GM21423 (cell line): ENCODE measurements around the gene FAAP100.

Experiments
- ATAC-seq: cut with Tn5 transposase; IDR thresholded peaks from one replicate; pipeline ENCODE4 v1.9.1; 2021; ENCODE audit warnings: mild to moderate bottlenecking, moderate library complexity; ENCODE audit not compliant: unreplicated experiment

Gene FAAP100

DNA sequence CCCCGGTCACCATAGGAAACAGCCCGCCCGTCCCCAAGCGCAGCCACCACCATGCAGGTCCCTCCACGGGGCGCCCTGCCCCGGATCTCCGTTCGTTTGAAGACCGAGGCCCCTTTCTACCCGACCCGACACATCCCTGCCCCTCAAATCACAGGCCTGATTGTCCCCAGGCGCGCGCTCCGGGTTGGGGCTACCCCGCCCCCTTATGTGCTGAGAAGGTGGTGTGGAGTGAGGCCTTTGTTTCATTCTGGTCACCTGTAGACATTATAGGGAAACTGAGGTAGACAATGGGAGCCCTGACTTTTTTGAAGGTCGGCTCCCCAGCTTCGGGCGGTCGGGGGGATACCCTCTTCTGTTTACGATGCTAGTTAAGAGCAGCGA lies 38.8 kb downstream of the FAAP100 start:
- peak; percentile 3 for ATAC-seq

DNA sequence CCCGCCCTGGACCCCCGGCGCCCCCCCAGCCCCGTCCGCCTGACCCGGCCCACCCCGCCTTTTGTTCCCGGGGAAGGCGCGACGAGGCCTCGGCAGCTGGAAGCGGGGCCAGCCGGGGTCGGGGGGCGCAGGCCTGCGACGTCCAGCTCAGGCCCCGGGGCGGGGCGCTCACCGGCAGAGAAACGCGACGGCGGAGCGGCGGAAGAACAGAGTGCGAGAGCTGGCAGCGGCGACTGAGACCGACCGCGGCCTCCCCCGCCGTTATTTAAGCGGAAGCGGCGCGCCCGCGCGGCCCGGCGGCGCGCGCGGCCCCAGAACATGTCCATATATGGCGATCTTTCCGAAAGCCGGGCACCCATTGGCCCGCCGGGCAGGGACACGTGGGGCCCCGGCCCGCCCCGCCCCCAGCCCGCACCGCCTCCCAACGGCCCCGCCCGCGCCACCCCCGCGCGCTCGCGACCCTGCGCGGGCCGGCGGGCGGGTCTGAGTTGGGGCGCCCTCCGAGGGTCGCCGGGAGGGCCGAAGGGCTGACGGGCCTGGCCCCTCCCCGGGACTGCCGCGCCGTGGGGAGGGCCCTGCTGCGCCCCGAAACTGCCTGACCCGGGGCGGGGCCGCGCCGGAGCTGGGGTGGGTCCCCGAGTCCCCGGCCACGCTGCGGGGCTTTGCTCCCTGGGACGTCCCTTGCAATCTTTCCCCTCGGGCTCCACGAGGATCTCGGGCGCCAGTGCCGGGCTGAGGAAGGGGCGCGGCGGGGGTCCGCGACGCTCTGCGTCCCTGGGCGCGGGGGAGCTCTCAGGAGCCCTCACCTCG lies 39.4 kb downstream of the FAAP100 start, which contains the start of gene ACTG1:
Gene ACTG1 (minus strand): TSS at position 238 of the 810 bp plus-strand sequence. CDS start 445 bp downstream, outside the sequence.
- peak; percentile 38 for ATAC-seq

DNA sequence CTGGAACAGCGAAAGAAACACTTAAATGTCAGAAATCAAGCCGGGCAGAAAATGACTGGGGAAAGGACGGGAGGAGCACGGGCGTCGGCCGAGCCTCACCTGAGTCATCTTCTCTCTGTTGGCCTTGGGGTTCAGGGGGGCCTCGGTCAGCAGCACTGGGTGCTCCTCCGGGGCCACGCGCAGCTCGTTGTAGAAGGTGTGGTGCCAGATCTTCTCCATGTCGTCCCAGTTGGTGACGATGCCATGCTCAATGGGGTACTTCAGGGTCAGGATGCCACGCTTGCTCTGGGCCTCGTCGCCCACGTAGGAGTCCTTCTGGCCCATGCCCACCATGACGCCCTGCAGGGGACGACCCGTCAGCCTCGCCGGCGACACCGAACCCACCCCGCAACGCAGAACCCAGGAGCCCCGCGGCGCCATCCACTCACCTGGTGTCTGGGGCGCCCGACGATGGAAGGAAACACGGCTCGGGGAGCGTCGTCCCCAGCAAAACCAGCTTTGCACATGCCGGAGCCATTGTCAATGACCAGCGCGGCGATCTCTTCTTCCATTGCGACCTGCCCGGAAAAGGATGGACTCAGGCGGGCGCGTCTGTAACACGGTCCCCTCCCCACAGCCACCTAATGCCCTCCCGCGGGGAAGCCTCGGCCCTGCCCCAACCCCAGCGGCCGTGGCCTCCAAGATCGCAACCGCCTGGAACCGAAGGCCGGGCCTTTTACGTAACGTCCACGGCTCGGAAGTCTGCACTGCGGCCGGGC lies 40.2 kb downstream of the FAAP100 start:
- ATAC-seq = no peak

DNA sequence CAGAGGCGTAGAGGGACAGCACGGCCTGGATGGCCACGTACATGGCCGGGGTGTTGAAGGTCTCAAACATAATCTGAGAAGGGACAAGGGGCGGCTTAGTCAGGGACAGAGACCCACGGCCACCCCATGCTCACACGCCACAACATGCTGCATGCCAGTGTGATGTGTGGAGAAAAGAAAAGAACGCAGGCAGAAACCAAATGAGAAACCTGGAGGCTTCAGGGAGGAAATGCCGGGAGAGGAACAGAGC lies 40.7 kb downstream of the FAAP100 start:
- ATAC-seq = no peak

DNA sequence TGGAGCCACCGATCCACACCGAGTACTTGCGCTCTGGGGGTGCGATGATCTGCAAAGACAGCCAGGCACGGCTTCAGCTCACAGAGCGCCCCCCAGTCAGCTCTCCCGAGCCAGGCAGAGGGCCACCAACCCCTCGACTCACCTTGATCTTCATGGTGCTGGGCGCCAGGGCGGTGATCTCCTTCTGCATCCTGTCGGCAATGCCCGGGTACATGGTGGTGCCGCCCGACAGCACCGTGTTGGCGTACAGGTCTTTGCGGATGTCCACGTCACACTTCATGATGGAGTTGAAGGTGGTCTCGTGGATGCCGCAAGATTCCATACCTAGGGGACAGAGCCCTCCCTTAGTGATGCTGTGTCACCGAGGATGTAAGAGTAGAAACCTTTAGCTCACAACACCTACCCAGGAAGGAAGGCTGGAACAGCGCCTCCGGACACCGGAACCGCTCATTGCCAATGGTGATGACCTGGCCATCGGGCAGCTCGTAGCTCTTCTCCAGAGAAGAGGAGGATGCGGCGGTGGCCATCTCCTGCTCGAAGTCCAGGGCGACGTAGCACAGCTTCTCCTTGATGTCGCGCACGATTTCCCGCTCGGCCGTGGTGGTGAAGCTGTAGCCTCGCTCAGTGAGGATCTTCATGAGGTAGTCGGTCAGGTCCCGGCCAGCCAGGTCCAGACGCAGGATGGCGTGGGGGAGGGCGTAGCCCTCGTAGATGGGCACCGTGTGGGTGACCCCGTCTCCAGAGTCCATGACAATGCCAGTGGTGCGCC lies 41.2 kb downstream of the FAAP100 start:
- ATAC-seq = no peak

DNA sequence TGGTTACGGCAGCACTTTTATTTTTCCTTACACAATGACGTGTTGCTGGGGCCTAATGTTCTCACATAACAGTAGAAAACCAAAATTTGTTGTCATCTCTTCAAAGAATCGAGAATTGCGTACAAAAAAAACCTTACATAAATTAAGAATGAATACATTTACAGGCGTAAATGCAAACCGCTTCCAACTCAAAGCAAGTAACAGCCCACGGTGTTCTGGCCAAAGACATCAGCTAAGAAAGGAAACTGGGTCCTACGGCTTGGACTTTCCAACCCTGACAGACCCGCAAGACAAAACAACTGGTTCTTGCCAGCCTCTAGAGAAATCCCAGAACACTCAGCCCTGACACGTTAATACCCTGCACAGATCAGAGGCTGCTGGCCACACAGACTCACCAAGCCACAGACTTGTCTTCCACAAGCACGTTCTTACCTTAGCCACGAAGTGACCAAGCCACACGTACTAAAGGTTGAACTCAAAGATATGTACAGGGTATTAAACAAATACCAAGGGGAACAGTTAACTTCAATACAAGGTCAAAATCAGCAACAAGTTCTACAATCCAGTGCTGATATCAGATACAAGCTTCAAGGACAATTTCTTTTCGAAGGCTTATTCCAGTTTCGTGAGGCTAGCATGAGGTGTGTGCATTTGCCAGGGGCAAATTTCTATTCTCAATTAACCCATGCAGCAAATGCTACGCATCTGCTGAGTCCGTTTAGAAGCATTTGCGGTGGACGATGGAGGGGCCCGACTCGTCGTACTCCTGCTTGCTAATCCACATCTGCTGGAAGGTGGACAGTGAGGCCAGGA lies 42.0 kb downstream of the FAAP100 start:
- ATAC-seq = no peak

DNA sequence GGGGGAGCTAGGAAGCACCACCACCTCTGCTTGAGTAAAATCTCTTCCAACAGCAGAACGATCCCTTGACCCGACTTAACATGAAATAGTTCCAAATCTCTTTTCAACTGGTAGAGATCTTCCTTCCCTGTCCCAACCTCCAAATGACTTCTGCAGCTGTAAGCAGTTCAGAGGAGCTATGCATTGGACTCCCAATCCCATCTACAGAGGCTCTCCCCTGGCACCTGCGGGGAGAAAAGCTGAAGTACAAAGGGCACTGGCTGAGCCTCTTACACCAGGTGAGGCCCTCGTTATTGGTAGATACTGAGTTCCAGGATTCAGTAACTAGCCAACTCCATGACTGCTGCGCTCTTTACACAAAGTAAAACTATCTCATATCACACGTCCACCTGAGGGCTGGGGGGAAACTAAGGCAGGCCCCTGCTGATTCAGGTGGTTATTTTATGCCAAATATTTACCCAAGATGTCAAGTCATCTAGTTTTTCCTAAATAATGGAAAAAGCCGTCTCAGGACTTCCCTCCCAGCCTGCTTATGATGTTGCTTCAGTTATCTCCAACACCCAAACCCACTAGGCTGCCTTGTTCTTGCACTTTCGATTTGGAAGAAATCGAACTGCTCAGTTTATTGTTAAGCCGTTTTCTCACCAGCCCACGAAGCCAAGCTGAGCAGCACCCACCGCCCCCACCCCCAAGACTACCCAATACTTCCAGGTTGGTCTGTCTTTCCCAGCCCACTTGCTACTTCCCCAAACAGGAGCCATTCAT lies 42.8 kb downstream of the FAAP100 start:
- ATAC-seq = no peak

DNA sequence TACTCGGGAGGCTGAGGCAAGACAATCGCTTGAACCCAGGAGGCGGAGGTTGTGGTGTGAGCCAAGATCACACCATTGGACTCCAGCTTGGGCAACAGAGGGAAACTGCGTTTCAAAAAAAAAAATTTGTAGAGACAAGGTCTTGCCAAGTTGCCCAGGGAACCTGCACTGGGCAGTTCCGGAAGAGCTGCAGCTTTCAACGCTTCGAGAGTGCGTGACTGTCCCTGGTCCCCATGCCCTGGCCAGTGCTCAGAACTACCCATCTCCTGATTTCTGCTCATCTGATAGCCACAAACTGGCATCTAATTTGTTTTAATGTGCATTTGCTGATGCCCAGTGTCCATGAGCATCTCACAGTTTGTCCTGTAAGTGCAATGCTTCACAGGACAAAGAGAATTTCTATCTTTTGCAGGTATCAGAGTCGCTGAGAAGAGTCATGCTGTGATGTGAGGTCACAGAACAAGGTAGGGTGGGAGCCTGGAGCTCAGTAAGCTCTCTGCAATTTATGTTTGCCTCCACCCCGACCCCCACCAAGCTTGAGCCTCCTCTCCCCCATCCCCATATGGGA lies 43.4 kb downstream of the FAAP100 start:
- no peak for ATAC-seq

DNA sequence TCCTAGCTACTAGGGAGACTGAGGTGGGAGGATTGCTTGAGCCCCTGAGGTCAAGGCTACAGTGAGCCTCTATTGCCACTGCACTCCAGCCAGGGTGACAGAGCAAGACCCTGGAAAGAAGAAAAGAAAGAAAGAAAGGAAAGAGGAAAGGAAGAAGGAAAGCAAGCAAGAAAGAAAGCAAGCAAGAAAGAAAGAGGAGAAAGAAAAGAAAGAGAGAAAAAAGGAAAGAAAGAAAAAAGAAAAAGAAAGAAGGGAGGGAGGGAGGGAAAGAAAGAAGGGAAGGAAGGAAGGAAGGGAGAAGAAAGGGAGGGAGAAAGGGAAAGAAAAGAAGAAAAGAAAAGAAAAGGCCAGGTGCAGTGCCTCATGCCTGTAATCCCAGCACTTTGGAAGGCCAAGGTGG lies 48.5 kb downstream of the FAAP100 start:
- ATAC-seq = no peak

DNA sequence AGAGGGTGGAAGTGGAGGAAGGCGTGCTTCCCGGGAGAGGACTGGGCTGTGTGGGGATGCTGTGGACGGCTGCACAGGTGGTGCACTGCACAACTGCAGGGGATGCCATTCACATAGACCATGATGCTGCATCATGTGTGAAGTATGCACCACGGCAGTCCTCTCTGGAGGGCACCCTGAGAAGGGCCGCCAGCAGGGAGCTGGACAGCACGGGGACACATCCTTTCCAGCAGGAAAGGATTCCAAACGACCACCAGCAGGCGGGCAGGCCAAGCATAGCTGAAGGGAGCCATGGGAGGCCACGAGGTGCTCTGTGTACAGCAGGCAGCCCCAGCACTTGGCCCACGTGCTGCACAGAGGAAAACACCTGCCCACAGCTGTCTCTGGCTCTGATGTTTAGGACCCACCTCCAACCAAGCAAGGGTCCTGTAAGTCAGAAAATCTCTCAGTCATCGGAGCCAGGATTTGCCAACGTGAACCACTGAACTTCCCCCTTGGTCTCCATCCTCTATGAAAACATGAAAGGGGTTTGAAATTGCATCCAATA lies 49.6 kb downstream of the FAAP100 start:
- no peak for ATAC-seq

DNA sequence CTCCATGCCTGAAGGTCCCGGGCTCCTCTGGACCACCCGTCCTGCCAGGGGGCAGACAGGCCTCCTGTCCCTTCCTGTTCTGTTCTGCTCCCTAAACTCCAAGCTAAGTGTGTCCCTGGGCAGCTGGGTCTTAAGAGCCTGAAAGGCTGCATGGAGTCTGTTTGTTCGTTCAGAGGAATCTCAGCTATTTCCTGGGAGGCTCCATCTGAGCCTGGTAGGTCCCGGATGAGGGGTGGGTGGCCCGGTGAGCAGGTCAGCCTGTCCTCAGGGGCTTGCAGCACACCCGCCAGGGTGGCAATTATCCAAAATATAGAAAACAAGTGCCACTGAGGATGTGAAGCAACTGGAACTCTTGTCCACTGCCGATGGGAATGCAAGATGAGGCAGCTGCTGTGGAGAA lies 52.1 kb downstream of the FAAP100 start:
- ATAC-seq = no peak

DNA sequence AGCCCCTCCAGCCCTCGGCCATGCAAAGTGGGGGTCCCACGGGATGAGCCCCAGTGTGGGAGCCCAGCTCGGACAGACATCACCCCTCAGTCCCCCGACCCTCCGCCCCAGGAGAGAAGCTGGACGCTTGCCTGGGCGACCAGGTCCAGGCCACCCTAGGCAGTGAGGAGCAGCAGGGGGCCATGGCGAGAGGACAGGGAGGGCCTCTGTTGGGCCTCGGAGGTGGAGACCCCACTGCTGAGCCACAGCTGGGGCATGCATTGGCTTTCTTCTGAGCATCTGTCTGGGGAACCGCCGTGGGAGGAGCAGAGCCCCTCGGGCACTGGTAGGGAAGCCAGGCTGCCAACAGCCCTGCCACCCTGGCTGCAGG lies 52.6 kb downstream of the FAAP100 start:
- ATAC-seq = no peak

DNA sequence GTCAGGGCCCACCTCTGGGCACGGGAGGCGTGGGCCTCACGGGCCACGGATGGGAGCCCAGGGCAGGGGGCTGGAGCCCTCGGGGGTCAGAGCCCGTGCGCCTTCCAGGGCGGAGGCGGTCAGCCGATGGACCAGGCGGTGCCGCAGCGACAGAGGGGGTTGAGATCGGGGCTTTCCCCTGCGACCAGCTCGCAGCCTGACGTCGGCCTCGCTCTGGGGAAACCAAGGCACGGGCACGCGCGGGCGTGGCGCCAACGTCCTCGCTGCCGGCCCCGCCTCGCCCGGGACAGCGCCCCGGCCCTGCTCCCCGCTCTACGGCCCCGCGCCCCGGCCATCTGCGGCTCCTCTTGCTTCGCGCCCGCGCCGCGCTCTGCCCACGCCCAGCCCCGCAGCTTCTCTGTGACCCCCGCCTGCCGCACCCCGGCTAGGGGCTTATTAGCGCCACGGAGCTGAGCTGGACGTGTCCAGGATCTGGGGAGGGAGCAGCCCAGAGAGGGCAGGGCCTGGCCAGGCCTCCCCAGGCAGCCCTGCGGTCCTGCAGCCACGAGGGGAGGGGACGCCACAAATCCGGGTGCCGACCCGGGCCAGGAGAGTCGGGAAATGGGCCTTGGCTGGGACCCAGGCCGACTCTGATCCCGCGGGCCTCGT lies 53.1 kb downstream of the FAAP100 start:
- ATAC-seq = no peak

DNA sequence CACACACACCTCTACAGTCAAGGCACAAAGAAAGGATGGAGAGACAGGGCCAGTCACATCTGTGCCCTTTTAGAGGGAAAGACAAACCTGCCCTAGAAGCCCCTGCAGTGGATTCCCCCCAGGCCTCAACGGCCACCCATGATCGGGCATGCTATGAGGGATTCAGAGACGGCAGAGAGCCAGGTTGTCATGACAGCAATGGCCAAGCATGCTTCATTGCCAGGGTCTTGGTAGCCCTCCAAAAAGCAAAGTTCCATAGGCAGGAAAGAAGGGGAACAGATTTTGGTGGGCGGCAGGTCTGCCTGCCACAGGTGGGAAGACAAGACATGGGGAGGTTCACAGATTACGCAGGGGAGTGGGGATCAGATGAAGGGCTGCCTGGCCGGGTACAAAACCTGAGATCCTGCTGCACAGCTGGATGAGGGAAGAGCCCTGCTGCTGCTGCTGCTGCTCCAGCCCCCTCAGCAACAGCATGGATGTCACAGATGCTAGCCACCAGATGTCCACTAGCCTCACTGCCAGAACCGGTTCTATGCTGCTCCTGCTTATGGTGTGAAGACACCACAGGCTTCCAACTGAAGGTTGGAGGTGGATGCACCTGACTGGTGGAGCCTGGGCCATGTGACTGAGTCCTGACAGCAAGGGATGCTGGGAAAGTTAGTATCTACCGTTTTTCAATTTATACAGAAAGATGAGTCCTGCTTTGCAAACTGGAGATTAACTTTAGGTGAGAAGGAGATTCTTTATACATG lies 57.4 kb downstream of the FAAP100 start:
- ATAC-seq = no peak

DNA sequence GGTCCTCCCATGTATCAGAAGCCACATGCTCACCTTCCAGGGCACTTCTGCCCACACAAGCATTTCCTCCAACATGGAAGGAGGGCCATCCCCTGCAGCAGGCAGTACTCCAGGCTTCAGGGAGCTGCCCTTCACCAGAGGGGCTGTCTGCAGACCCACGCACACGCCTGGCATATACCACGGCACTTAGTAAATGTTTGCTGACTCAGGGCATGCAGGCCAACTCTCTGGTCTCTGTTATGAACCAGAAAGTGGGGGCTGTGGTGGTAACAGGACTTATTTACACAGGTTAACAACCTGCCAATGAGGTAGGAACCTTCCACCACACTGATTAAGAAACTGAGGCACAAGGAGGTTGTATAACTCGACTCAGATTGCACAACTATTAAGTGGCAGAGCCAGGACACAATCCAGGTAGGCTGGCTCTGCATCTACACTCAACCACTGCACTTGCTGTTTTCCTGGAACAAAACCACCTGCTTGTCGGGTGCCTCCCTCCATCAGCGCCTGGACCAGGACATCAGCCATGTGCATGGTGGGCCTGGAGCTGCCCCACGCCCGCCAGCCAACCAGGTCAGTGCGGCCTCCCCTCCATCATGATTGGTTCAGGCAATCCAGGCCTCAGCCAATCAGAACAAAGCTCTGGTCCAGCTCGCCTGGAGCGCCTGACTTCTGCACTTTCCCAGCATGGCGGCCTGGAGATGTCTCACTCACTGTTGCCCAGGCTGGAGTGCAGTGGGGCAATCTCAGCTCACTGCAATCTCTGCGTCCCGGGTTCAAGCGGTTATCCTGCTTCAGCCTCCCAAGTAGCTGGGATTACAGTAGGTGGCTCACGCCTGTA lies 58.7 kb downstream of the FAAP100 start:
- no peak for ATAC-seq

DNA sequence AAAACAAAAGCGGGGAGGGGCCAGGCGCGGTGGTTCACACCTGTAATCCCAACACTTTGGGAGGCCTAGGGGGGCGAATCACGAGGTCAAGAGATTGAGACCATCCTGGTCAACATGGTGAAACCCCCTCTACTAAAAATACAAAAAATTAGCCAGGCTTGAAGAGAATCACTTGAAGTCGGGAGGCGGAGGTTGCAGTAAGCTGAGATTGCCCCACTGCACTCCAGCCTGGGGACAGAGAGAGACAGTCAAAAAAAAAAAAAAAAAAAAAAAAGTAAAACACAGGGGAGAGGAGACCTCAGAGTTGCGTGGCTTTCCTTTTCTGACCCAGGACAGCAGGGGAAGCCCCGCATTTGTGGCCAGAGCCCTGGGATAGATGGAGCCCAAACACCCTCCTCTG lies 59.4 kb downstream of the FAAP100 start:
- no peak for ATAC-seq

DNA sequence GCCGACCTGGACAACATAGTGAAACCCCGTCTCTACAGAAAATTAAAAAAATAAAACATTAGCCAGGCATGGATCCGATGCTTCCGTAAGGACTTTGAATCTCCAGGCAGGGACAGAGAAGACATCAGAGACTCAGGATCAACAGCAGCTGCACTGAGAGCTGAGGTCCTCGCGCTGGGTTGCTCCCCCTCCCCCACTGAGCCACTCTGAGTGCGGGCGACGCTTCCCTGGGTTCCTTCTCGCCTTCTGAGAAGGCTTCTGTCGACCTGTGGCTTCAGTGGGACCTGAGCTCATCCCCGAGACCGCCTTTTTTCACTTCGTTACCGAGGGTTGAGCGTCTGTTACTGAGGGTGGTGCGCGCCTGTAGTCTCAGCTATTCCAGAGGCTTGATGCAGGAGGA lies 60.0 kb downstream of the FAAP100 start:
- ATAC-seq = no peak

DNA sequence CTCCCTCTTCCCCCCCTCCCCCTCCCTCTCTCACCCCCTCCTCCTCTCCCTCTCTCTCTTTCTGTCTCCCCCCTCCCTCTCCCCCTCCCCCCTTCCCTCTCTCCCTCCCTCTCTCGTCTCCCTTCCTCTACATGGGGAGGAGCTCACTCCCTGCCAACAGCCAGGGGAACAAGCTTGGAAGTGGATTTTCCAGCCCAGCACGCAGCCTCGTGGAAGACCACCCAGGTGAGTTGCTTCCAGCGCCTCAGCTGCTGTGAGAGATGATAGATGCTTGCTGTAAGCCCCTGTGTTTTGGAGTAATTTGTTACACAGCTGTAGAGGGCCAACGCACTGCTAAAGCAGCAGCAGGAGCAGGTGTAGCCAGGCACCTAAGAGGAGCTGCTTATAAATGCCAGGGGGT lies 60.4 kb downstream of the FAAP100 start:
- no peak for ATAC-seq
